C4-2B (cell line): ENCODE measurements around the gene ATP1A3.

Source experiments
- ZFX ChIP-seq: fragments of 450-650 bp; IDR thresholded peaks from 2 replicates; pipeline ENCODE4 v1.6.1; 2017
- TF ChIP-seq, protein P1 (sequence below): fragments of 450-650 bp; conservative IDR thresholded peaks from 2 replicates; pipeline ENCODE4 v1.5.1; 2017; ENCODE audit warnings: mild to moderate bottlenecking

DNA sequence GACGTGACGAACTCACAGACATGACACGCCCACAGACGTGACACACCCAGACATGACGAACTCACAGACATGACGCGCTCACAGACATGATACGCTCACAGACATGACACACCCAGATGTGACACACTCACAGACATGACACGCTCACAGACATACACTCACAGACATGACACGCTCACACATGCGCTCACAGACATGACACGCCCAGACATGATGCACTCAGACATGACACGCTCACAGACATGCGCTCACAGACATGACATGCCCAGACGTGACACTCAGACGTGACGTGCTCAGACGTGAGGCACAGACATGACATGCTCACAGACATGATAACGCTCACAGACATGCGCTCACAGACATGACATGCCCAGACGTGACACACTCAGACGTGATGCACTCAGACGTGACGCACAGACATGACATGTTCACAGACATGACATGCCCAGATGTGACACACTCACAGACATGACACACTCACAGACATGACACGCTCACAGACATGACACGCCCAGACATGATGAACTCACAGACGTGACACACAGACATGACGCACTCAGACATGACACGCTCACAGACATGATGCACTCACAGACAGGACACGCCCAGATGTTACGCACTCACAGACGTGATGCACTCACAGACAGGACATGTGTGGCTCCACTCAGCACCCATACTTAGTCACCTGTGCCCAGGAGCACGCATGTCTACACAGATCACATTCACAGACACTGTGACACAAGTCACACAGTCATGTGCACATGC is 73.9 kb downstream of the ATP1A3 start:
- TF ChIP-seq, protein P1, sequence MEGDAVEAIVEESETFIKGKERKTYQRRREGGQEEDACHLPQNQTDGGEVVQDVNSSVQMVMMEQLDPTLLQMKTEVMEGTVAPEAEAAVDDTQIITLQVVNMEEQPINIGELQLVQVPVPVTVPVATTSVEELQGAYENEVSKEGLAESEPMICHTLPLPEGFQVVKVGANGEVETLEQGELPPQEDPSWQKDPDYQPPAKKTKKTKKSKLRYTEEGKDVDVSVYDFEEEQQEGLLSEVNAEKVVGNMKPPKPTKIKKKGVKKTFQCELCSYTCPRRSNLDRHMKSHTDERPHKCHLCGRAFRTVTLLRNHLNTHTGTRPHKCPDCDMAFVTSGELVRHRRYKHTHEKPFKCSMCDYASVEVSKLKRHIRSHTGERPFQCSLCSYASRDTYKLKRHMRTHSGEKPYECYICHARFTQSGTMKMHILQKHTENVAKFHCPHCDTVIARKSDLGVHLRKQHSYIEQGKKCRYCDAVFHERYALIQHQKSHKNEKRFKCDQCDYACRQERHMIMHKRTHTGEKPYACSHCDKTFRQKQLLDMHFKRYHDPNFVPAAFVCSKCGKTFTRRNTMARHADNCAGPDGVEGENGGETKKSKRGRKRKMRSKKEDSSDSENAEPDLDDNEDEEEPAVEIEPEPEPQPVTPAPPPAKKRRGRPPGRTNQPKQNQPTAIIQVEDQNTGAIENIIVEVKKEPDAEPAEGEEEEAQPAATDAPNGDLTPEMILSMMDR, result no peak
- TF ChIP-seq ZFX, result no peak
